Stimulated activated CD4-positive, alpha-beta T cell treated with anti-CD3 and anti-CD28 coated beads, Interleukin-12 subunit alpha, Interleukin-12 subunit beta, amount 100 ng/mL, for 4 hours (primary cell): ENCODE measurements around the gene IMP3.

ENCODE experiments used
- DNase-seq: peaks from one replicate; pipeline ENCODE4 v3.0.0-alpha.2; 2020

Gene IMP3

GRCh38 chr15:75672646-75673425 is 32.8 kb upstream of the IMP3 start:
- no peak for DNase-seq

- no peak for DNase-seq
Observed at GRCh38 chr15:75671730-75672602, 31.9 kb upstream of the IMP3 start.

GRCh38 chr15:75669879-75670212 is 29.8 kb upstream of the IMP3 start:
- no peak for DNase-seq

GRCh38 chr15:75669191-75669878 is 29.3 kb upstream of the IMP3 start:
- DNase-seq: no peak

GRCh38 chr15:75666823-75667501 is 26.9 kb upstream of the IMP3 start:
- no peak for DNase-seq

GRCh38 chr15:75663931-75664421 is 24.0 kb upstream of the IMP3 start:
- no peak for DNase-seq

- DNase-seq: no peak
Observed at GRCh38 chr15:75662823-75663519, 22.9 kb upstream of the IMP3 start.

- no peak for DNase-seq
Observed at GRCh38 chr15:75661756-75662140, 21.7 kb upstream of the IMP3 start.

- no peak for DNase-seq
Observed at GRCh38 chr15:75661100-75661755, 21.2 kb upstream of the IMP3 start.

GRCh38 chr15:75659928-75660645 is 20.1 kb upstream of the IMP3 start:
- DNase-seq: no peak

- no peak for DNase-seq
Observed at GRCh38 chr15:75659141-75659771, 19.2 kb upstream of the IMP3 start.

- DNase-seq: no peak
Observed at GRCh38 chr15:75656813-75657212, 16.8 kb upstream of the IMP3 start.

- DNase-seq: no peak
Observed at GRCh38 chr15:75656331-75656730, 16.3 kb upstream of the IMP3 start.

GRCh38 chr15:75655931-75656330 is 15.9 kb upstream of the IMP3 start:
- DNase-seq: no peak

- no peak for DNase-seq
Observed at GRCh38 chr15:75654201-75654907, 14.3 kb upstream of the IMP3 start.

- no peak for DNase-seq
Observed at GRCh38 chr15:75653347-75653913, 13.4 kb upstream of the IMP3 start.

GRCh38 chr15:75651810-75652543 is 12.0 kb upstream of the IMP3 start:
- no peak for DNase-seq

- DNase-seq: no peak
Observed at GRCh38 chr15:75650908-75651809, 11.1 kb upstream of the IMP3 start.
